ENCODE data around the gene TACR2.

DNA sequence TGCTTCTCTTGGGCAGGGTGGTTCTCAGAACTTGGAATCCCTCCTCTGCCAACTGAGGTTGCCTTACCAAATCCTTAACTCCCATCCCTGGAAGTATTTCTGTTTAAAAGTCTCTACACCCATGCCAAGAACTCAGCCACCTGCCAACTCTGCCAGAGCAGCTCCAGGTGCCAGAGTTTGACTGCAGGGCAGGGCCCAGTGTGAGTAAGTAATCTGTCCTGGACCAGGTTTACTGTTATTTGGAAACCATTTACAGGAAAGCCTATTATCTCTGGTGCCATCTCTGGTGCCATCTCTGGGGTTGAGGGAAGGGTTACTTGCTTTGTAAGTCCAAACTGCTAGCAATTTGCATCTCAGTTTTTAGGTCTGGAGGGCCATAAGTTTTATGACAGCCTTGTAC is 37.1 kb upstream of the TACR2 start:
- TF ChIP-seq, protein P1, sequence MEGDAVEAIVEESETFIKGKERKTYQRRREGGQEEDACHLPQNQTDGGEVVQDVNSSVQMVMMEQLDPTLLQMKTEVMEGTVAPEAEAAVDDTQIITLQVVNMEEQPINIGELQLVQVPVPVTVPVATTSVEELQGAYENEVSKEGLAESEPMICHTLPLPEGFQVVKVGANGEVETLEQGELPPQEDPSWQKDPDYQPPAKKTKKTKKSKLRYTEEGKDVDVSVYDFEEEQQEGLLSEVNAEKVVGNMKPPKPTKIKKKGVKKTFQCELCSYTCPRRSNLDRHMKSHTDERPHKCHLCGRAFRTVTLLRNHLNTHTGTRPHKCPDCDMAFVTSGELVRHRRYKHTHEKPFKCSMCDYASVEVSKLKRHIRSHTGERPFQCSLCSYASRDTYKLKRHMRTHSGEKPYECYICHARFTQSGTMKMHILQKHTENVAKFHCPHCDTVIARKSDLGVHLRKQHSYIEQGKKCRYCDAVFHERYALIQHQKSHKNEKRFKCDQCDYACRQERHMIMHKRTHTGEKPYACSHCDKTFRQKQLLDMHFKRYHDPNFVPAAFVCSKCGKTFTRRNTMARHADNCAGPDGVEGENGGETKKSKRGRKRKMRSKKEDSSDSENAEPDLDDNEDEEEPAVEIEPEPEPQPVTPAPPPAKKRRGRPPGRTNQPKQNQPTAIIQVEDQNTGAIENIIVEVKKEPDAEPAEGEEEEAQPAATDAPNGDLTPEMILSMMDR (IDR thresholded peaks at IDR 0.05) = no peak
- TF ChIP-seq POLR2A (IDR thresholded peaks at IDR 0.05) = no peak
